SKM-1 treated with dmso at 0.1 percent for 144 hours (cell line): ENCODE results near the gene COPG2.
"Not testable (repeated sequence)": the region's sequence is repeated elsewhere in the genome, so short reads cannot be mapped to it uniquely, and the experiment has no call there.

Source experiments
- DNase-seq: peaks from one replicate; lab custom pipeline; 2025; ENCODE audit not compliant: unreplicated experiment; lab: John Stamatoyannopoulos, UW

Gene COPG2

DNA sequence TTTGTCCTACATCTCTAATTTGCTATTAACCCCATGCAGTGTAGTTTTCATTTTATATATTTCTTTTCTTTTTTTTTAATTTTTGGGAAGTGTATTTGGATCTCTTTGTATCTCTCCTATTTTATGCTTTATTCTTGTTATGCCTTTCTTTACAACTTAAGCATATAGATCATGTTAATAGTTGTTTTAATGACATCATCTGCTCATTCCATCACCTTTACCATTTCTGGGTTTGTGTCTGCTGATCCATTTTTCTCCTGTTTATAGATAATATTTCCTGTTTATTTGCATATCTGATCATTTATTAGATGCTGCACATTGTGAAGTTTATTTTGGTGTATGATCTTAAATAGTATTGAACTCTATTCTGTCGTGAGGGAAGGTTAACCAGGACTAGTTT lies 13.7 kb downstream of the COPG2 start:
- no peak for DNase-seq

DNA sequence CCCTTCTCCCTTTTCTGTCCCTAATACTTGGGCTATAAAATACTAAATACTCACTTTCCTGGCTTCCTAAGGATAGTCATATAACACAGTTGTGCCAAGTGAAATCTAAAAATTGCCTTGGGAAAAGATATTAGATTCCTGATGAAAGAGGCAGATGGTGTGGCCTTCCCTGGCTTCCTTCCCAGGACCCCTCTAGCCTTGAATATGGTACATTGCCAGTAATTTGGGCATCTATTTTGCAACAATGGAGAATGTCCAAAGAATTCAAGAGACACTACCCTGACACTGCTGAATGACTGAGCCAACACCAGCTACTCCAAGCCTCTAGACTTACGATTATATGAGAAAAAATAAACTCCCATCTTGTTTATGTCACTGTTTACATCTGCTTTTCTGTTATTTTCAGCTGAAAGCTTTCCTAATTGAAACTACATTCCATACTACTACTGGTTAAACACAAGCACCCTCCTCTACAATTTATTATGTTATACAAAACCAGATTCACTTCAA lies 17.9 kb downstream of the COPG2 start:
- no peak for DNase-seq

DNA sequence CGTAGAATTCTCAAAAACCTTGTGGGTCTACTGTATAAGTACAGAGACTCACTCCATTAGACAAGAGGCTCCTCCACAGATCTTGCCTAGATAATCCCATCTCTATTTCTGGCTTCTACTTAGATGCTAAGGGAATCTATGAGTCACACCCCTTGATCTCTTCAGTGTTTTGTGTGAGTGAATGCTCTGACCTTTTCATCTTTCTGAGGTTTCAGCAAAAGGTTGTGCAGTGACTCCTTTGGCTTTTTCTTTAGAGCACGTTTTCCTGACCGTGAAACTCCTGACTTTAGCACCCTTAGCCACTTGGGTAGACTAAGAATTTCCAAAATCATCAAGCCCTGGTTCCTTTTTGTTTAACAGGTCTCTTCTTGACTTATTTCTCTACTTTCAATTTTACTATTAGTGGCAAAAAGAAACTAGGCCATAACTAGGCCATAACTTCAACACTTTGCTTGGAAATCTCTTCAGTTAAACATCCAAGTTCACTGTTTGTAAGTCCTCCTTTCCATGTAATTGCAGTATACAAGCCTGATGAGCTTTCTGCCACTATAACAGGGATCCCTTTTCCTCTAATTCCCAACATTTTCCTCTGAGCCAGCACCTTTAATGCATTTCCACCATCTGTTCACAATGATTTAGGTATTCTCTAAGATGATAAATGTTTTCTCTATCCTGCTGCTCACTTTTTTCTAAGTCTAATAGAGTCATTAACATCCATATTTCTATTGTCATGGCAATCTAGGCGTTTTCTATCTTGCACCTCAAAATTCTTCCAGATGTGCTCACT lies 19.4 kb downstream of the COPG2 start:
- no peak for DNase-seq

DNA sequence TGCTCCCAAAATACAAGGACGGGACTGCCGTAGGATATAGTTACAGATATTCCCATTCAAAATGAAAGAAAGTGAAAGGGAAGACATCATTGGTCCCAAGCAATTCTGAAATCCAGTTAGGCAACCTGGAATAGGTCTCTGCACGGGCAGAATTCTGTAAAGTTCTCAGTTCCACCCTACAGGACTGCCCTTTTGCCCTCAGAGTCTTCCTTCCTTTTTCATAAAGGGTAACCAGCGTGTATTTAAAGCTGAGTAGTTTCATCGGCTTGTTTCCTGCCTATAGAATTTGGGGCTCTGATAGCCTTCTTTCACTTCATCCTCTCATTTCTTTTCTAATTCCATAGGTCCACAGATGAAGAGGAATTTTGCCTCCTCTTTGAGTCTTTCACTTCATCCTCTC lies 20.0 kb downstream of the COPG2 start:
- no peak for DNase-seq

DNA sequence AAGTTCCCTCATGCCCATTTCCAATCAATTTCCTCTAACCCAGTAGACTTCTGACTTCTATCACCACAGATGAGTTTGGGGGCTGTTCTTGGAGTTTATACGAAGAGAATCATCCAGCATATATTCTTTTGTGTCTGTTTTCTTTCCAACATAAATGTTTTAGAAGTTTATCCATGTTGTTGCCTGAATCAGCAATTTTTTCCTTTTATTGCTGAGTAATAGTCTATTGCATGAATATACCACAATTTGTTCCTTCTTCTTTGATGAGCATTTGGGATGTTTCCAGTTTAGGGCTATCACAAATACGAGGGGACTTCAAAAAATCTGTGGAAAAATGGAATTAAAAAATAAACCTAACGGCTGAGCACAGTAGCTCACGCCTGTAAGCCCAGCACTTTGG lies 26.2 kb downstream of the COPG2 start:
- DNase-seq = no peak

DNA sequence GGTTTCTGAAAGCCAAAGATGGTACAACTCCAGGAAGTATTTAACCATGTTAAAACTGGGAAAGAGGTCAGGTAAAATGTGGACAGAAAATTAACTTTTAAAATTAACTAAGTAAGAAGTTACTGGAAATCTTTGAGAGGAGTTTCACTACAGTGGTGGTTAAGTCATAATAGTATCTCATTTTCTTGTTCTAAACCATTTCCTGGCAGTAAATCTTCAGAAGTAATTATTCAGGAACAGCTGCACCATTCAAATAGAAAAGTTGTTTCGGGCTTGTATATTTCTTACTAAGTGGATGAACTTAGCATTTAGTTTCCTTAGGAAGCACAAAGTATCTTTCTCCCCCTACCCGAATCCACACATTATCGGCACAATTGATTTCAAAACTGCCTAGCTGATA lies 27.1 kb downstream of the COPG2 start:
- no peak for DNase-seq

DNA sequence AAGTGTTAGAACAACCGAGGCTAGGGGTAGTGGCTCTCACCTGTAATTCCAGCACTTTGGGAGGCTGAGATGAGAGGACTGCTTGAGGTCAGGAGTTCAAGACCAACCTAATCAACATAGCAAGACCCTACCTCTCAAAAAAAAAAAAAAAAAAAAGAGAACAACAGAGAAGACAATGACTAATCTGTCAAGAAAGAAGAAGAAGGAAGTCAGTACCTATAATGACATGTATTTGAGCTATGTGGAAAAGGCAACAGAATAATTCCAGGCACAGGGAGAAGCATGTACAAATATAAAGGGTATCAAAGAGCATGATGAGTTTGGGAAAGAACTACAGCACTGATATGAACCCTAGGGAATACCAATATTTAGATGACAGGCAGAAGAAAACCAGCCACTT lies 27.5 kb downstream of the COPG2 start:
- no peak for DNase-seq

DNA sequence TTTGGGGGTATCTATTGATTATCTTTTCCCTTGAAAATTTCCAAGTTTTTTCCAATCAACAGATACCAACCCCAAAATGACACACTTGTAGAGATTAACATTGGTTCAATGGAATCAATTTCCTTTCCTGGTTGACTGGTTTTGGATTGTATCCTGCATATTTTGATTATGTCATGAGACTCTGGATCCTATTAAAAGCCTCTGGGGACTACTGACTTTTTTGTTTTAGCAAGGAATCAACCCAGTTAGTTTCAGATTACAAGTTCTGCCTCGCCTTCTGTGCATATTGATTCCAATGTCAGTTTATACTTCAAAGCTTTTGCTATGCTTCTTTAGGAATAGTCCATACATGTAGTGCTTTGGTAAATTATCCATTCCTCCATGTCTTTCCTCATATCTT lies 29.2 kb downstream of the COPG2 start:
- DNase-seq = no peak

DNA sequence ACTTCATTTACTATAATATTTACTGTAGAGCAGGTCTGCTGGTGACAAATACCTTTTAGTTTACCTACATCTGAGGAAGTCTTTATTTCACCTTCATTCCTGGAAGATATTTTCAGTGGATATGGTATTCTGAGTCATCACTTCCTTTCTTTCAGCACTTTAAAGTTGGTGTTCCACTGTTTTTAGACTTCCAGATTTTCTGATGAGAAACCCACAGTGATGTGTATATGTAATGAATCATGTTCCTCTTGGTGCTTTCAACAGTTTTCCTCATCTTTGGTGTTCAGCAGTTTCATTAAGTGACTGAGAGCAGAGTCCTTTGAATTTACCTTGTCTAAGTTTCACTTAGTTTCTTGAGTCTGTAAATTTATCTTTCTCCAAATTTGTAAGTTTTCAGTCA lies 36.4 kb downstream of the COPG2 start:
- no peak for DNase-seq

DNA sequence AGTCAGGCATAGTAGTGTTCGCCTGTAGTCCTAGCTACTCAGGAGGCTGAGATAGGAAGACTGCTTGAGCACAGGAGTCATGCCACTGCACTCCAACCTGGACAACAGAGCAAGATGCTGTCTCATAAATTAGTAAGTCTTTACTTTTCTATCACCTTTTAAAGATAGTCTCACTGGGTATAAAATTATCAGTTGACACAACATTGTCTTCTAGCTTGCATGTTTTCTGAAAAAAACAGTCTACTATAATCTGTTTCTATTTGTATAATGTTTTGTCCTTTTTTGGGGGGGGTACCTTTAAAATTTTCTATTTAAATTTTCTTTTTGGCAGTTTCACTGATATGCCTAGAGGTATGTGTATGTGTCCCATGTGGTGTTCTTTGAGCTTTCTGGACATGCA lies 39.6 kb downstream of the COPG2 start:
- DNase-seq = no peak

DNA sequence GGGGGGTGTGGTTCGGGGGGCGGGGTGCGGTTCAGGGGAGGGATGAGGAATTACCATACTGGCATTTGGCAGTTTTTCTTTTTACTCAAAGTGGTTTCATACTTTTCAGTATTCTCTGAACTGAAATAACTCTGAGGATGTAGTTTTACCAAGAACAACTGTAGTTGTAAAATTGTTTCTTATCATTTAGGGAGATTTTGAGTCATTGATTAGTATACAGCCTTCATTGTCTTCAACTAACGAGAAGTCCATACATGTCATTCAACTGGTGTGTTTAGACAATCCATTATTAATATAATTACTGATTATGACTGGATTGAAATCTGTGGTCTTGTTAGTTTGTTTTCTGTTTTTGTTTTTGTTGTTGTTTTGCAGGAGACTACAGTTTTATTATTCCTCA lies 40.8 kb downstream of the COPG2 start:
- no peak for DNase-seq

DNA sequence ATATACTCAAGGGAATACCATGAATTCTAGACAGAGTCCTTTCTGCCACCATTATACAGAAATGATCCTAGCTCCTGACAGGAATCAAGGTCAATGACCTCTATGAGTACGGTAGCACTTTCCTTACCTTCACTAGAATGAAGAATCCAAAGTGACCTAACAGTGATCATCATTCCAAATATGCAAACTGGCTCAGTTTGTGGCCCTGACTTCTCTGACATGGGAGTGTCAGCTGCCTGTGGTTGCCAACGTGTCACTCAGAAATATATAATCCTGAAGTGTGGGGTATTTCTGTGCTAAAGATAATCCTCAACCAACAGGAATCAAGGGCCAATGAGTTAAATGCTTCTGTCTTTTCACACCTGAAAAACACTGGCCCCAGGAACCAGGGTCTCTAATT lies 45.7 kb downstream of the COPG2 start:
- DNase-seq = no peak

DNA sequence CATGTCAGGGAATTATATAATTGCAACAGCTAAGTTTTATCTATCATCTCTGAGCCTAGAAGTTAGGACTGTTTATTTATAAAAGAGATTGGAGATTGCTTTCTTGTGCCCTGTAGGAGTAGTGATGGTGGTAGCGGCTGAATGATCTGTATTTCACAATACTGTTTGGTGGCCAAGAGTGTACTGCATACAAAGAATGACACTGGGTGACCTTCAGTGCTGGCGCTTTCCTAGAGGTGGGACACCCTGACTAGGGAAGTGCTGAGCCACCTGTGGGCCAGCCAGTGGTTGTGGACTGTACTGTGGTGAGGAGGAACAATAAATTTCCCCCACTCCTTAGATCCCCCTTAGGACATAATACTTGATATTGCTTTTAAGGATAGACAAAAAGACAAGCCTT lies 53.0 kb downstream of the COPG2 start:
- no peak for DNase-seq

DNA sequence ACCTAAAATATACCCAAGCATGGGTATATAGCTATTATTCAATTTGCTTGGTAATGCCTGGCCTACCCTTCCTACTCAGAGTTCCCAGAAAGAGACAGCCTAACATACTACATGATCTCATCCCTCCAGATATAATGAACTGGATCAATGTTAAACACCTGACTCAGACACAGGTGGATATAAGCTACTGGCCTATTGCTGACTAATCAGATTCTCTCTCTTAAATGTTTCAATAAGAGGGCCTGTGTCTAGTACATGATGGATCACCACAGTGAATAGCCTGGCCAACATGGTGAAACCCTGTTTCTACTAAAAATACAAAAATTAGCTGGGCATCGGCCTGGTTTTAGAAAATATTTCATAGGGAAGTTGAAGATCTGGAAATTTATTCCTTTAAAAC lies 54.1 kb downstream of the COPG2 start:
- no peak for DNase-seq

DNA sequence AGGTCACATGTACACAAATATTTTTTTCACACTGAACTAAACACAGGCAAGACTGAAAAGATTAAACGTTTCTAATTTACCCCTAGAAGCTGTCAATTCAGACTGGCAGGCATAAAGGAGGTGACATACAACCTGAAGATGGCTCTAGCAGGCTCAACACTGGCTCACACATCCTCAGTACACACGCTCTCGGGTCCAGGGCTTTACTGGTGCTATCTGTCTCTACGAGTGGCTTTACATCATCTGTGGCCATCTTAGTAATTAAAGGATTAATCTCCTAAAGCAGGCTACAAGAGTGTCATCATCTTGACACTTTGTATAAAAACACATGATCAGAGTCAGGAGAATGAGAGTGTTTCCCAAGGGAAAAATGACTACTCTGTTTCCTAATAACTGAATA lies 57.3 kb downstream of the COPG2 start:
- DNase-seq = no peak

DNA sequence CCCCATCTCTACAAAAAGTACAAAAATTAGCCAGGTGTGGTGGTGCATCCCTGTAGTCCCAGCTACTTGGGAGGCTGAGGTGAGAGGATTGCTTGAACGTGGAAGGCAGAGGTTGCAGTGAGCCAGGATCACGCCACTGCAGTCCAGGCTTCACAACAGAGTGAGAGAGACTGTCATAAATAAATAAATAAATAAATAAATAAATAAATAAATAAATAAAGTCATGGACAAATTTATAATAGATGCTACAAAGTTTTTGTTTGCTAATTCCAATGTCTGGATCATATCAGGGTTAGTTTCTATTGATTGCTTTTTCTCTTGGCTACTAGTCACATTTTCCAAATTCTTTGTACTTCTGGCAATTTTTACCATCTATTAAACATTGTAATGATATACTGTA lies 61.5 kb downstream of the COPG2 start:
- not testable (repeated sequence) for DNase-seq

DNA sequence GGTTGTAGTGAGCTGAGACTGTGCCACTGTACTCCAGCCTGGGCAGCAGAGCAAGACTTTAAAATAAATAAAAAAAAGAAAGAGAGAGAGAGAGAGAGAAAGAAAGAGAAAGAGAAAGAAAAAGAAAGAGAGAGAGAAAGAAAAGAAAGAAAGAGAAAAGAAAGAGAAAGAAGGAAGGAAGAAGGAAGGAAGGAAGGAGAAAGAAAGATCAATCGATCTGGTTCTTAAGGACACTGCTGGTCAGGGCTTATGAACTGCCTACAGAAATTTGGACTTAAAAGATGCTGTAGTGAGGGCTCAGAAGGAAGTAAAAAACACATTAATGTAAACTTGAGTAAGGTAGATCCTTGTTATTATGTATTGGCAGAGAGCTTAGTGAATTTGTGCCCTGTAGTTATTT lies 62.4 kb downstream of the COPG2 start:
- DNase-seq = no peak

DNA sequence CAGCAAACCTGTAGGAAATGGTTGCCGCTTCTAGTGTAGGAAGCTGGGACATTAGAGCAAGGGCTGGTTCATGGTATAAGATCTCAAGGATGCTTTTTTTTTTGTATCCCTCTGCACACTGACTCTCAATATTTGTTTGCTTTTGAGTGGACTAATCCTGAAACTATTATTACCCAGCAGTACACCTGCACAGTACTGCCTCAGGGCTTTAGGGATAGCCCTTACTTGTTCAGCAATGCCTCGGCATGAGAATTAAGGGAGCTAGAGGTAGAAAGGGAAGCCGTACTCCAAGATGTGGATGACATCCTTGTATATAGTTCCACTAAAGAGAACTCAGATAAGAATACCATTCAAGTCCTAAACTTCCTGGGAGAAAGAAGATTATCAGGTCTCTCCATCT lies 70.5 kb downstream of the COPG2 start:
- DNase-seq = no peak

DNA sequence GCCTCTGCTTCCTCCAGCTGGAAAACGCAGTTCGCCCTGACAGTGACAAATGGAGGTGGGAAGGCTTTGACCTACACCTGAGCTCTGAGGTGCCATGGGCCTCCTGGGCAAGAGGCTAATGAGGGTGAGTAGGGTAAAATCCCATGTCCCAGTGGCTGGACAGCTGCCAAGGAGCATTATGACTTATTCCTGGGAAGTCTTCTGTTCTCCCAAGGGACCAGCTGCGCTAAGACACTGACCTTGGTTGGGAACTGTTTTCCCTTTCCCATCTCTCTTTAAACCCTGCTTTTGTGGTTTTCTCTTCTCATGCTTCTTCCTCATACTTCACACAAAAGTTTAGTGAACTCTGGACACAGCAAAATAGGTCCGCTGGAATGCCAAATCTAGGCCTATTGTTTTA lies 72.6 kb downstream of the COPG2 start:
- no peak for DNase-seq

DNA sequence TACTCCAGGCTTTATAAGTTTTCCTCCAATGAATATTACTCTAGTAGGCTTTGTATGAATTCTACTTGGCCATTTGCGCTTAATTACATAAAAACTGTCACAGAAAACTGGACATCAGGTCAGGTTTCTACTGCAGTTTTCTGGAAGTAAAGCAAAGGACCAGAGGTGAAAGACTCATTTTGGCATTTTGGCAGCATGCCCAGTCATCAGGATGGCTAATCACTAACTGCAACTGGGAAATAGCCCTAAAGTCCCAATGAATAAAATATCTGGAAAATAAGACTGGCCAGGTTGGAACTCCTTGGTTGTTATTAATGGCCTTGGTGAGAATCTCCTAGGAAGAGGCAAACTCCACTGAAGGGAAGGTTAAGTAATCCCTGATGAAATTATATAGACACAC lies 75.5 kb downstream of the COPG2 start:
- no peak for DNase-seq

DNA sequence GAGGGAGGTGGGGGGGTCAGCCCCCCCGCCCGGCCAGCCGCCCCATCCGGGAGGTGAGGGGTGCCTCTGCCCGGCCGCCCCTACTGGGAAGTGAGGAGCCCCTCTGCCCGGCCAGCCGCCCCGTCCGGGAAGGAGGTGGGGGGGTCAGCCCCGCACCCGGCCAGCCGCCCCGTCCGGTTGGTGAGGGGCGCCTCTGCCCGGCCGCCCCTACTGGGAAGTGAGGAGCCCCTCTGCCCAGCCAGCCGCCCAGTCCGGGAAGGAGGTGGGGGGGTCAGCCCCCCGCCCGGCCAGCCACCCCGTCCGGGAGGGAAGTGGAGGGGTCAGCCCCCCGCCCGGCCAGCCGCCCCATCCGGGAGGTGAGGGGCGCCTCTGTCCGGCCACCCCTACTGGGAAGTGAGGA lies 77.1 kb downstream of the COPG2 start:
- DNase-seq = not testable (repeated sequence)

DNA sequence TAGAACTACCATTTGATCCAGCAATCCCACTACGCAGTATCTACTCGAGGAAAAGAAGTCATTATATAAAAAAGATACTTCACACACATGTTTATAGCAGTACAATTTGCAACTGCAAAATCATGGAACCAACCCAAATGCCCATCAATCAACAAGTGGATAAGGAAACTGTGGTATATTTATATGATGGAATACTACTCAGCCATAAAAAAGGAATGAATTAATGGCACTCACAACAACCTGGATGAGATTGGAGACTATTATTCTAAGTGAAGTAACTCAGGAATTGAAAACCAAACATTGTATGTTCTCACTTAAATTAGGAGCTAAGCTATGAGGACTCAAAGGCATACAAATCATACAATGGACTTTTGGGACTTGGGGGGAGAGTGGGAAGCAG lies 82.6 kb downstream of the COPG2 start:
- not testable (repeated sequence) for DNase-seq

DNA sequence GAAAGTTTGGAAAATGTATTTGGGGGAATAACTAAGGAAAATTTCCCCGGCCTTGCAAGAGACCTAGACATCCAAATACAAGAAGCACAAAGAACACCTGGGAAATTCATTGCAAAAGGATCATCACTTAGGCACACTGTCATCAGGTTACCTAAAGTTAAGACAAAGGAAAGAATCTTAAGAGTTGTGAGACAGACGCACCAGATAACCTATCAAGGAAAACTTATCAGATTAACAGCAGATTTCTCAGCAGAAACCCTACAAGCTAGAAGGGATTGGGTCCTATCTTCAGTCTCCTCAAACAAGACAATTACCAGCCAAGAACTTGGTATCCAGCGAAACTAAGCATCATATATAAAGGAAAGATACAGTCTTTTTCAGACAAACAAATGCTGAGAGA lies 93.4 kb downstream of the COPG2 start:
- not testable (repeated sequence) for DNase-seq
